Activated CD8-positive, alpha-beta T cell treated with anti-CD3 and anti-CD28 coated beads for 36 hours (primary cell): ENCODE measurements around the gene IL36G. TPM values are rescaled to one million over a fixed set of nuclear protein-coding genes. Genes with fewer than 3 reads are reported as not detected.

Experiments
- ATAC-seq: fragments of 200-7000 bp; cut with Tn5 transposase; one replicate; pipeline ENCODE4 v1.10.0; 2021; ENCODE audit warnings: mild to moderate bottlenecking, moderate library complexity
- CTCF ChIA-PET: fragments of 350-600 bp; sonication (Branson Sonifier 250); formaldehyde crosslinking; loops from one replicate; lab custom pipeline; 2021; ENCODE audit warnings: antibody characterized with exemption; lab: Charles Lee
- POLR2A ChIA-PET: fragments of 350-600 bp; sonication (Branson Sonifier 250); formaldehyde crosslinking; loops from one replicate; lab custom pipeline; 2021; ENCODE audit warnings: antibody characterized with exemption; lab: Charles Lee
- DNase-seq: peaks from one replicate; pipeline ENCODE4 v3.0.0-alpha.2; 2020
- H3K27ac Mint-ChIP-seq: one replicate; pipeline ENCODE4 v1.8.0; 2021; ENCODE audit warnings: mild to moderate bottlenecking, mixed read lengths
- H3K27me3 Mint-ChIP-seq: one replicate; pipeline ENCODE4 v1.8.0; 2021; ENCODE audit warnings: mixed read lengths
- H3K36me3 Mint-ChIP-seq: one replicate; pipeline ENCODE4 v1.8.0; 2021; ENCODE audit warnings: low read depth, mixed read lengths
- H3K4me1 Mint-ChIP-seq: one replicate; pipeline ENCODE4 v1.8.0; 2021; ENCODE audit warnings: low read depth, mixed read lengths
- H3K4me3 Mint-ChIP-seq: one replicate; pipeline ENCODE4 v1.8.0; 2021; ENCODE audit warnings: mild to moderate bottlenecking, moderate library complexity, mixed read lengths
- H3K9me3 Mint-ChIP-seq: one replicate; pipeline ENCODE4 v1.8.0; 2021; ENCODE audit warnings: mixed read lengths
- CTCF ChIP-seq: fragments of 200-600 bp; IDR thresholded peaks from one replicate; pipeline ENCODE4 v1.8.0; 2022; ENCODE audit warnings: antibody characterized with exemption, mild to moderate bottlenecking
- intact Hi-C: fragments of 100-400 bp; cut with micrococcal nuclease; formaldehyde crosslinking; loops from one replicate; pipeline ENCODE4 v1.10.0; 2022
- total RNA-seq, 2 experiments: library from RNA; stranded (reverse); gene quantifications; one replicate each; pipeline ENCODE4 v1.2.3, GENCODE V29; 2021

Gene IL36G
- total RNA-seq, 2 experiments from 2014 or later: not detected

DNA sequence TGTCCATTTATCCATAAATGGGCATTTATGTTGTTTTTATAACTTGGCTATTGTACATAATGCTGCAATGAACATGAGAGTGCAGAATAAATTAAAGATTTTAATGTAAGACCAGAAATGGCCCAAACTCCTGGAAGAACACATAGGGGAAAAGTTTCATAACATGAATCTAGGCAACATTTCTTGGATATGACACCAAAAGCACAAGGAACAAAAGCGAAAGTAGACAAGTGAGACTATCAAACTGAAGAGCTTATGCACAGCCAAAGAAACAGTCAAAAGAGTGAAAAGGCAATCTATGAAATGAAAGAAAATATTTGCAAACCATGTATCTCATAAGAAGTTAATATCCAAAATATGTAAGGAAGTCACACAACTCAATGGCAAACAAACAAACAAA, 33.3 kb downstream of the IL36G start:
- Mint-ChIP-seq H3K27ac (no peak overlapping the region), H3K4me3 (no peak overlapping the region), H3K36me3 (no peaks in the 10 kb centered on the region), H3K27me3 (no peaks in the 10 kb centered on the region), H3K9me3 (no peaks in the 10 kb centered on the region), H3K4me1 (peaks cover 16% of the 10 kb centered on the region)
- intact Hi-C loops: no loop called here
- no peak for TF ChIP-seq CTCF
- ATAC-seq: no peak
- CTCF ChIA-PET: no interaction called here
- POLR2A ChIA-PET: no interaction called here
- DNase-seq: no peak

GRCh38 chr2:113012436-113013335, 34.9 kb downstream of the IL36G start:
- intact Hi-C loops: no loop called here
- ATAC-seq: no peak

DNA sequence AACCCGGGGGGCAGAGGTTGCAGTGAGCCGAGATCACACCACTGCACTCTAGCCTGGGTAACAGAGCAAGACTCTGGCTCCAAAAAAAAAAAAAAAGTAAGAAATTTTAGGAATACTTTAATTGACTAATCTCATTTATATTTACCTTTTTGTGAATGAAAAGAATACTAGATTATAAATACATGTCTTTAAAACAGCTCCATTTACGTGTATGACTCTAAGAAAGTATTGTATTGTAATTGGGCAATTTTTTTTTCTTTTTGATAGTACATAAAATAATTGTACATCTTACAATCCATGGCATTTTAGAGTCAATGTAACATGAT, 35.5 kb downstream of the IL36G start:
- no peaks in the 10 kb centered on the region for H3K36me3 Mint-ChIP-seq

More at GRCh38 chr2:113012436-113013335, 34.9 kb downstream of the IL36G start:
- no peaks in the 10 kb centered on the region for H3K27me3 Mint-ChIP-seq
- no peak for TF ChIP-seq CTCF
- DNase-seq: no peak
- no peaks in the 10 kb centered on the region for H3K9me3 Mint-ChIP-seq
- H3K4me1 Mint-ChIP-seq: peaks cover 21% of the 10 kb centered on the region
- POLR2A ChIA-PET: no interaction called here
- no peak overlapping the region for H3K4me3 Mint-ChIP-seq
- H3K36me3 Mint-ChIP-seq: no peaks in the 10 kb centered on the region
- CTCF ChIA-PET: no interaction called here
- H3K27ac Mint-ChIP-seq: no peak overlapping the region

GRCh38 chr2:113014067-113014466, 36.3 kb downstream of the IL36G start:
- Mint-ChIP-seq H3K4me1 (peaks cover 19% of the 10 kb centered on the region), H3K9me3 (peaks cover 5% of the 10 kb centered on the region), H3K27ac (no peak overlapping the region), H3K4me3 (no peak overlapping the region), H3K27me3 (no peaks in the 10 kb centered on the region), H3K36me3 (no peaks in the 10 kb centered on the region)
- POLR2A ChIA-PET: interaction anchor here (0.9 kb wide), 1 partner anchor 14 kb away, joined by 3 read pairs; no protein-coding TSS in a partner anchor
- DNase-seq (no peak), ATAC-seq (no peak)
- intact Hi-C loops: no loop called here
- no peak for TF ChIP-seq CTCF
- CTCF ChIA-PET: no interaction called here

More for the DNA sequence above, 35.5 kb downstream of the IL36G start:
- TF ChIP-seq CTCF: no peak
- peaks cover 2% of the 10 kb centered on the region for H3K9me3 Mint-ChIP-seq
- DNase-seq (no peak), ATAC-seq (no peak)
- CTCF ChIA-PET: no interaction called here
- peaks cover 19% of the 10 kb centered on the region for H3K4me1 Mint-ChIP-seq
- no peak overlapping the region for H3K4me3 Mint-ChIP-seq
- no peak overlapping the region for H3K27ac Mint-ChIP-seq
- POLR2A ChIA-PET: interaction anchor here (0.9 kb wide), 1 partner anchor 13 kb away, joined by 3 read pairs; no protein-coding TSS in a partner anchor
- intact Hi-C loops: no loop called here
- H3K27me3 Mint-ChIP-seq: no peaks in the 10 kb centered on the region

DNA sequence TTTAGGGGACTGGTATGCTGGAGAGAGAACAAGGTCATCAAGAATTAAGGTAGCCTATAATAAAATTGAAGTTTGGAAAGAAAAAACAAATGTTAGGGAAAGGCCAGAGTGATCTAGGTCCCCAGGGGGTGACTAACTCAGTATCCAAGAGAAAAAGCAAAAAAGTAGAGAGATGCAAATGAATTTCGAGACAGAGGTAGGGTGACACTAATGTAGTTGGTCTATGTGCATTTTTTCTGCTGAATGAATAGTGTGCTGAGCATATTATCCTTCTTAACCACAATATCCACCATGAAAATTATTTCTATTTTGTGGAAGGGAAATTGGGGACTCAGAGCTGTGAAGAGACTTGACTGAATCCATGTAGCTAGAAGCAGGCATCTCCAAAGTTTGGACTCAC, 37.2 kb downstream of the IL36G start:
- Mint-ChIP-seq H3K27me3 (no peaks in the 10 kb centered on the region), H3K4me3 (no peak overlapping the region), H3K4me1 (peaks cover 18% of the 10 kb centered on the region)

More for the DNA sequence above, 37.2 kb downstream of the IL36G start:
- Mint-ChIP-seq H3K9me3 (peaks cover 5% of the 10 kb centered on the region), H3K27ac (no peak overlapping the region), H3K36me3 (no peaks in the 10 kb centered on the region)
- TF ChIP-seq CTCF: no peak
- no peak for ATAC-seq
- ChIA-PET CTCF (no interaction called here), POLR2A (interaction anchor here (0.6 to 1.1 kb wide), 2 partner anchors 14 to 30 kb away, joined by 3 read pairs; no protein-coding TSS in a partner anchor)
- DNase-seq: no peak
- intact Hi-C loops: no loop called here
